GM19452 (cell line): ENCODE measurements around the gene KLHL2.

Experiments used
- ATAC-seq: cut with Tn5 transposase; IDR thresholded peaks from one replicate; pipeline ENCODE4 v1.9.1; 2021; ENCODE audit not compliant: unreplicated experiment

Gene KLHL2

GRCh38 chr4:165360985-165361670 is 153.8 kb downstream of the KLHL2 start:
- ATAC-seq, result no peak

- ATAC-seq, result no peak
Measured at GRCh38 chr4:165361810-165362209, 154.4 kb downstream of the KLHL2 start.

- ATAC-seq, result no peak
Measured at GRCh38 chr4:165364452-165365080, 157.2 kb downstream of the KLHL2 start.

- ATAC-seq, result no peak
Measured at GRCh38 chr4:165367040-165367439, 159.7 kb downstream of the KLHL2 start.

GRCh38 chr4:165368114-165368513 is 160.8 kb downstream of the KLHL2 start:
- no peak for ATAC-seq

GRCh38 chr4:165368567-165368966 is 161.2 kb downstream of the KLHL2 start:
- no peak for ATAC-seq

- ATAC-seq, result no peak
Measured at GRCh38 chr4:165369522-165369921, 162.2 kb downstream of the KLHL2 start.

- no peak for ATAC-seq
Measured at GRCh38 chr4:165370530-165370929, 163.2 kb downstream of the KLHL2 start.
